Subcutaneous adipose tissue (tissue), 4 donors: ENCODE data around the gene SEC22B. TPM values are rescaled to one million over a fixed set of nuclear protein-coding genes. Genes with fewer than 3 reads are reported as not detected.

Experiments
- small RNA-seq: library from RNA; depleted of rRNA; stranded (forward); fragments of <200 nt; gene quantifications from one replicate; pipeline ENCODE3, GENCODE V24; 2016
- total RNA-seq, 4 donors: library from RNA; depleted of rRNA; stranded (reverse); fragments of >200 nt; gene quantifications; one replicate each; pipeline ENCODE4 v1.1.0, GENCODE V29; 2016
- TF ChIP-seq, protein P1 (sequence below): fragments of 450-650 bp; IDR thresholded peaks from one replicate; pipeline ENCODE4 v1.5.1; 2016; ENCODE audit warnings: low read depth, mild to moderate bottlenecking, control low read depth, antibody characterized with exemption, moderate library complexity

The SEC22B gene
- total RNA-seq = 10 to 100 TPM; 28.8 to 50.4 (median 44.3) TPM

DNA sequence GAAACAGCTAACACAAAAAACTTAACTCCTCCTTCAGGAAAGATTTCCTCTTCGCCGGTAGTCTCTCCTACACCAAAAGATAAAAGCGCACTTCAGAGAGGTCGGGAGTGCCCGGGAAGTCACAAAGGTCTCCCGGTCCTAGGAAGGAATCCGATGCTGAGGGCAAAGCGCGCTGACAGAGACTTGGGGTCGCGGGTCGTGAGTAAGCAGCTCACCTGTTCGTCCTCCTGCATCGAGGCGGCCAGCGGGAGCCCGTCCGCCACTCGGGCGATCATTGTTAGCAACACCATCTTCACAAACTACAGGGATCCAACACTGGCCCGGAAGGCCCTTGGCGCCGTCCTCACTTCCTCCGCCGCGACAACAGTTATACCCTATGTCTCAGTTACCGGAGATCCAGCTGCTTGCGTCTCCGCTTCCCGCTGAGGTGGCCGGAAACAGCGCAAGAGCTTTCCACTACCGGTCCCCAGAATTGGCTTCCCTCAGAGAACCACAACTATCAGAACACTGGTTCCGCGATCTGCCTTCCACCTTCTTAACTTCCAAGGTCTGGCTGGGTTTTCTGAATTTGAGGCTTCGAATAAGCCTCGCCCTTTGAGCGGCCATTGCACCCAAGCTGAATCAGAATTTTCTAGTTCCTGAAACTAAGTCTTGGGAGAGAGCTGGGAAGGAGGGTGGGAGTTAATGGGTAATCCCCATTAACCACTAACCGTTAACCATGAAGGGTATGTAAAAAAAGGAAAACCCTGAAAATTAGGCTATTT, at the start of gene SEC22B:
Gene SEC22B (minus strand): TSS at position 429 of the 764 bp plus-strand sequence. CDS start 139 bp downstream, at position 290.
- TF ChIP-seq, protein P1, sequence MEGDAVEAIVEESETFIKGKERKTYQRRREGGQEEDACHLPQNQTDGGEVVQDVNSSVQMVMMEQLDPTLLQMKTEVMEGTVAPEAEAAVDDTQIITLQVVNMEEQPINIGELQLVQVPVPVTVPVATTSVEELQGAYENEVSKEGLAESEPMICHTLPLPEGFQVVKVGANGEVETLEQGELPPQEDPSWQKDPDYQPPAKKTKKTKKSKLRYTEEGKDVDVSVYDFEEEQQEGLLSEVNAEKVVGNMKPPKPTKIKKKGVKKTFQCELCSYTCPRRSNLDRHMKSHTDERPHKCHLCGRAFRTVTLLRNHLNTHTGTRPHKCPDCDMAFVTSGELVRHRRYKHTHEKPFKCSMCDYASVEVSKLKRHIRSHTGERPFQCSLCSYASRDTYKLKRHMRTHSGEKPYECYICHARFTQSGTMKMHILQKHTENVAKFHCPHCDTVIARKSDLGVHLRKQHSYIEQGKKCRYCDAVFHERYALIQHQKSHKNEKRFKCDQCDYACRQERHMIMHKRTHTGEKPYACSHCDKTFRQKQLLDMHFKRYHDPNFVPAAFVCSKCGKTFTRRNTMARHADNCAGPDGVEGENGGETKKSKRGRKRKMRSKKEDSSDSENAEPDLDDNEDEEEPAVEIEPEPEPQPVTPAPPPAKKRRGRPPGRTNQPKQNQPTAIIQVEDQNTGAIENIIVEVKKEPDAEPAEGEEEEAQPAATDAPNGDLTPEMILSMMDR = no peak

DNA sequence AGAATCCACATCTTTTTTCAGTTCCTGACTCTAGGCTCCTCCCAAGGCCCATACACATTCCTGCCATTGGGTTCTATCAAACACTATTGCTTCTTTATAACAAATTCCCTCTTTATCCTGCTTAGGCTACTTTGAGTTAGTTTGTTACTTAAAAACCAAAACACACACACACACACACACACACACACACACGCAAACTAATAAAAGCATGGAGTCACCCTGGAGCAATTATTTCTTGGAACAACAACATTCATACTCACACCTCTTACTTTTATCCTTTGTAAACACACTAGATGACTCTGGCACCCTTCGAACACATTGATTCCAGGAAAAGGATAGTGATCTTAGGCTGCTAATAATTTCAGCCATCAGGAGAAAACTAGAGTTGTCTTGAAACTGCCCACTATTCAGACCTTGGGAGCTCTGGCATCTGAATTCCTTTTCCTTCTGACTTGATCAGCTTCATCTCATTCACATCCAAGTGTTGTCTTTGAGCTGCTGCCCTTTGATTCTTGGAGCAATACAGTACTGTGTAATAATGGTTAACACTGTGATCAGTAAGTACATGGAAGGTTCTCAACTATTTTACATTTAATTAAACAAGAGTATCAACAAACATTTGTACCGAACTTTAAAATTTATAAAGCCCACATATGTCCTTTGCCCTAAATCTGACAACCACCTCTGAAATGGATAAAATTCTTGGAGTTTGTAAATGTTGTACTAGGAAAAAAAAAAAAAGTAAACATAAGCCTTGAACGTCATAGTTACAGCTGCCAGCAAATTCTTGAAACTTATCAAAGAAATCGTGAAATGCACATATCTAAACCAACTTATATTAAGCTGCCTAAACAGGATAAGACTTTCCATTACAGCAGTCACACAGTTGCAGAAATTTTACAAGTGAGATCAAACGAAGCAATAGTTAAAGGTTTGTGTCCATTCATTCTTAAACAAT, 2.8 kb upstream of the SEC22B start:
- TF ChIP-seq, protein P1 = no peak

DNA sequence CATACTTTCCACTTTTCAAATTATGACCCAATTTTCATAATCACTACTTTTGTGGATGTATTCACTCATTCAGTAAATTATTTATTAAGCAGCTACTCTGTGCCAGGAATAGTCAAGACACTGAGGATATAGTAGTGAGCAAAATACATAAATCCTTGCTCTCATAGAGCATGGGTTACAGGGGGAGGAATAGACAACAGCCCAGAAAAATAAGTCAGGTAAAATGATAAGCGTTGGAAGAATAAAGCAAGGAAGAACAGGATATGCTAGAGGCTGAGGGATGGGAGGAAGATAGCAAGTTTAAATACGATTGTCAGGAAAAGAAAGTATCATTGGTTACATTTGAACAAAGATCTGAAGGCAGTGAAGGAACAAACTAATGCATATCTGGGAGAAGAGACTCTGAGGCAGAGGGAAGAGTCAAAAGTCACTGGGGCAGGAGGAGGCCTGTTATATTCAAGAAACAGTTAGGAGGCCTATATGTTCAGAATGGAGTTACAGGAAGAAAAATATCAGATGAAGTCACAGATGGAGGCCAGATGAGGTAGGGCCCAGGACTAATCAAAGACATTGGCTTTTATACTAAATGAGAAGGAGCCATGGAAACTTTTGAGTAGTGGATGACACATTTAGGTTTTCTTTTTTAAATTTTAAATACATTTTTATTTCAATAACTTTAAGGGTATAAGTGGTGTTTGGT, 42.9 kb downstream of the SEC22B start:
- TF ChIP-seq, protein P1 = no peak

Small RNAs within 50 kb of the gene (small RNA-seq; reads per million reads assigned to genes)
- not detected for gene RNU6-465P

Other genes with a start within 250 kb of the SEC22B start
- 100 to 1,000 TPM in 3 of 4 donors, 10 to 100 TPM in 1; 90.2 to 170 (median 118) TPM for gene NOTCH2, start 106.9 kb downstream of the SEC22B start, total RNA-seq
- gene NBPF8, start 238.5 kb upstream of the SEC22B start, total RNA-seq = 10 to 100 TPM; 11.6 to 15.6 (median 14.7) TPM